Karpas-422 (cell line): ENCODE results near the gene POLR3GL. TPM values are rescaled to one million over a fixed set of nuclear protein-coding genes. Genes with fewer than 3 reads are reported as not detected.
A peak's percentile ranks its signal among the peaks of the same experiment; 100 is the strongest.
"Not testable (repeated sequence)": the region's sequence is repeated elsewhere in the genome, so short reads cannot be mapped to it uniquely, and the experiment has no call there.

Source experiments
- DNase-seq: peaks from one replicate; pipeline ENCODE4 v3.0.0-alpha.2; 2015
- H2AFZ ChIP-seq: fragments of 200-600 bp; sonication (generic); 2 replicates; pipeline ENCODE4 v1.6.1; 2014; ENCODE audit warnings: antibody characterized with exemption, low read length, mixed read lengths
- H3K27ac ChIP-seq: fragments of 200-600 bp; sonication (generic); 2 replicates; pipeline ENCODE4 v1.5.1; 2014; ENCODE audit warnings: mild to moderate bottlenecking, low read length, moderate library complexity
- H3K27me3 ChIP-seq: fragments of 200-600 bp; sonication (generic); 2 replicates; pipeline ENCODE4 v1.6.1; 2014; ENCODE audit warnings: low read length, mixed read lengths
- H3K36me3 ChIP-seq: fragments of 200-600 bp; sonication (generic); 2 replicates; pipeline ENCODE4 v1.6.1; 2014; ENCODE audit warnings: low read length, mixed read lengths; ENCODE audit not compliant: insufficient read depth
- H3K4me1 ChIP-seq: fragments of 200-600 bp; sonication (generic); 2 replicates; pipeline ENCODE4 v1.6.1; 2014; ENCODE audit warnings: mild to moderate bottlenecking, low read length, mixed read lengths
- H3K4me2 ChIP-seq: fragments of 200-600 bp; sonication (generic); 2 replicates; pipeline ENCODE4 v1.6.1; 2014; ENCODE audit warnings: low read length, low read depth, mild to moderate bottlenecking; ENCODE audit not compliant: poor library complexity, severe bottlenecking
- H3K4me3 ChIP-seq: fragments of 200-600 bp; sonication (generic); 2 replicates; pipeline ENCODE4 v1.5.1; 2014; ENCODE audit warnings: mild to moderate bottlenecking, antibody characterized with exemption, low read length, mixed read lengths
- H3K79me2 ChIP-seq: fragments of 200-600 bp; sonication (generic); 2 replicates; pipeline ENCODE4 v1.6.1; 2014; ENCODE audit warnings: mild to moderate bottlenecking, low read length, mixed read lengths
- H3K9ac ChIP-seq: fragments of 200-600 bp; sonication (generic); 2 replicates; pipeline ENCODE4 v1.6.0; 2014; ENCODE audit warnings: low read length
- H3K9me2 ChIP-seq: fragments of 200-600 bp; sonication (generic), shearing (Covaris generic); replicated peaks from 2 replicates; pipeline ENCODE4 v1.6.0; 2014; ENCODE audit warnings: mild to moderate bottlenecking, low read length, moderate library complexity; ENCODE audit not compliant: insufficient read depth
- H3K9me3 ChIP-seq: fragments of 300-700, 200-600 bp; sonication (generic); 2 replicates; pipeline ENCODE4 v1.6.1; 2014; ENCODE audit warnings: low read length, mixed read lengths
- H4K20me1 ChIP-seq: fragments of 200-600 bp; sonication (generic); 2 replicates; pipeline ENCODE4 v1.6.1; 2014; ENCODE audit warnings: mild to moderate bottlenecking, antibody characterized with exemption, low read length, low read depth; ENCODE audit not compliant: insufficient read depth
- total RNA-seq: library from RNA; depleted of rRNA; stranded (reverse); fragments of >200 nt; shearing (Covaris generic); gene quantifications from 2 replicates; pipeline ENCODE4 v1.2.3, GENCODE V29; 2014; ENCODE audit warnings: low replicate concordance; rRNA removed

The POLR3GL gene
- total RNA-seq = 34.7 and 42.3 TPM in 2 replicates

- H3K4me1 ChIP-seq = peaks cover 44% of the 10 kb centered on the region
- DNase-seq = peak; percentile 99
- H2AFZ ChIP-seq = 0 out of 2 replicates have a peak within 1 kb of the TSS, but pooled peaks have one; percentile 8
- peaks cover 42% of the 10 kb centered on the region for H3K79me2 ChIP-seq
- peak within 1 kb of the TSS; percentile 94 for H3K4me2 ChIP-seq
- peaks cover 5% of the 10 kb centered on the region for H3K36me3 ChIP-seq
- H3K9me2 ChIP-seq = no peaks in the 10 kb centered on the region
- peak within 1 kb of the TSS; percentile 77 for H3K4me3 ChIP-seq
- no peaks in the 10 kb centered on the region for H3K27me3 ChIP-seq
- peak within 1 kb of the TSS; percentile 92 for H3K9ac ChIP-seq
- H4K20me1 ChIP-seq = no peaks in the 10 kb centered on the region
- H3K9me3 ChIP-seq = peaks cover 5% of the 10 kb centered on the region
- H3K27ac ChIP-seq = peak within 1 kb of the TSS; percentile 92
These were observed at the start of gene POLR3GL, which contains the start of gene ANKRD34A for GRCh38 chr1:145964328-145965118. Gene POLR3GL (plus strand): TSS chr1:145964690. CDS start chr1:145974866, 10,176 bp downstream. Gene ANKRD34A (minus strand): TSS chr1:145964575. CDS start chr1:145961759, 2,816 bp downstream.

- Histone ChIP-seq H2AFZ (no peak overlapping the region), H3K79me2 (peaks cover 21% of the 10 kb centered on the region), H3K4me3 (peak overlapping the region; percentile 14; the same call in 1 of the 2 replicates), H3K9me3 (no peaks in the 10 kb centered on the region), H3K9me2 (no peaks in the 10 kb centered on the region), H4K20me1 (no peaks in the 10 kb centered on the region), H3K9ac (0 out of 2 replicates have a peak overlapping the region, but pooled peaks have one; percentile 12), H3K4me2 (peak overlapping the region; percentile 92), H3K27me3 (no peaks in the 10 kb centered on the region), H3K36me3 (peaks cover 11% of the 10 kb centered on the region; the same call in 1 of the 2 replicates), H3K27ac (no peak overlapping the region), H3K4me1 (peaks cover 25% of the 10 kb centered on the region)
- no peak for DNase-seq
These were observed 47.7 kb upstream of the POLR3GL start for GRCh38 chr1:145916745-145917144.

GRCh38 chr1:145917595-145917994, 46.9 kb upstream of the POLR3GL start:
- Histone ChIP-seq H4K20me1 (no peaks in the 10 kb centered on the region), H3K4me1 (peaks cover 25% of the 10 kb centered on the region), H3K27ac (peak overlapping the region; percentile 72), H3K4me2 (peak overlapping the region; percentile 92), H2AFZ (no peak overlapping the region), H3K9me3 (no peaks in the 10 kb centered on the region), H3K4me3 (peak overlapping the region; percentile 77), H3K79me2 (peaks cover 21% of the 10 kb centered on the region), H3K36me3 (peaks cover 11% of the 10 kb centered on the region; the same call in 1 of the 2 replicates), H3K9me2 (no peaks in the 10 kb centered on the region), H3K27me3 (no peaks in the 10 kb centered on the region), H3K9ac (peak overlapping the region; percentile 93)
- peak; percentile 53 for DNase-seq

- Histone ChIP-seq H3K4me2 (peak within 1 kb of the TSS; percentile 92), H3K79me2 (peaks cover 21% of the 10 kb centered on the region), H3K4me3 (peak within 1 kb of the TSS; percentile 77), H3K9ac (peak within 1 kb of the TSS; percentile 93), H3K36me3 (peaks cover 16% of the 10 kb centered on the region; the same call in 1 of the 2 replicates), H3K27ac (peak within 1 kb of the TSS; percentile 72), H3K27me3 (no peaks in the 10 kb centered on the region), H2AFZ (peak within 1 kb of the TSS; percentile 76), H3K9me3 (no peaks in the 10 kb centered on the region), H3K4me1 (peaks cover 25% of the 10 kb centered on the region), H3K9me2 (no peaks in the 10 kb centered on the region), H4K20me1 (no peaks in the 10 kb centered on the region)
- peak; percentile 97 for DNase-seq
These were observed 46.1 kb upstream of the POLR3GL start, which contains the start of gene PEX11B for GRCh38 chr1:145918144-145918991. Gene PEX11B (minus strand): TSS chr1:145918717. CDS start chr1:145918688, 29 bp downstream.

- peak; percentile 72 for DNase-seq
- H3K4me3 ChIP-seq = peak overlapping the region; percentile 77
- peaks cover 25% of the 10 kb centered on the region for H3K4me1 ChIP-seq
- H3K9ac ChIP-seq = peak overlapping the region; percentile 93
- peak overlapping the region; percentile 72 for H3K27ac ChIP-seq
- no peaks in the 10 kb centered on the region for H3K9me2 ChIP-seq
- H3K79me2 ChIP-seq = peaks cover 21% of the 10 kb centered on the region
- H3K4me2 ChIP-seq = peak overlapping the region; percentile 92
- H2AFZ ChIP-seq = peak overlapping the region; percentile 76; the same call in 1 of the 2 replicates
- H4K20me1 ChIP-seq = no peaks in the 10 kb centered on the region
- peaks cover 17% of the 10 kb centered on the region; the same call in 1 of the 2 replicates for H3K36me3 ChIP-seq
- no peaks in the 10 kb centered on the region for H3K9me3 ChIP-seq
- no peaks in the 10 kb centered on the region for H3K27me3 ChIP-seq
These were observed 45.2 kb upstream of the POLR3GL start for GRCh38 chr1:145918992-145919939.

- H3K4me2 ChIP-seq = peak overlapping the region; percentile 92
- H3K79me2 ChIP-seq = peaks cover 21% of the 10 kb centered on the region
- H2AFZ ChIP-seq, DNase-seq, H4K20me1 ChIP-seq, H3K27me3 ChIP-seq, H3K9me2 ChIP-seq, H3K9me3 ChIP-seq: not testable (repeated sequence)
- peak overlapping the region; percentile 77 for H3K4me3 ChIP-seq
- H3K36me3 ChIP-seq = peaks cover 14% of the 10 kb centered on the region; the same call in 1 of the 2 replicates
- H3K27ac ChIP-seq = peak overlapping the region; percentile 72; the same call in 1 of the 2 replicates
- peak overlapping the region; percentile 93 for H3K9ac ChIP-seq
- H3K4me1 ChIP-seq = peaks cover 25% of the 10 kb centered on the region
These were observed 44.2 kb upstream of the POLR3GL start for GRCh38 chr1:145920297-145920696.

GRCh38 chr1:145922266-145922665, 42.2 kb upstream of the POLR3GL start:
- H3K4me2 ChIP-seq = no peak overlapping the region
- no peaks in the 10 kb centered on the region for H3K9me3 ChIP-seq
- no peak overlapping the region for H3K27ac ChIP-seq
- H3K9ac ChIP-seq = no peak overlapping the region
- peaks cover 27% of the 10 kb centered on the region for H3K79me2 ChIP-seq
- no peaks in the 10 kb centered on the region for H3K9me2 ChIP-seq
- no peaks in the 10 kb centered on the region for H4K20me1 ChIP-seq
- H3K36me3 ChIP-seq = peaks cover 17% of the 10 kb centered on the region
- H3K4me3 ChIP-seq = no peak overlapping the region
- H3K4me1 ChIP-seq = peaks cover 26% of the 10 kb centered on the region
- no peak overlapping the region for H2AFZ ChIP-seq
- no peak for DNase-seq
- no peaks in the 10 kb centered on the region for H3K27me3 ChIP-seq
